ENCODE results near the gene SEC14L6. TPM values are rescaled to one million over a fixed set of nuclear protein-coding genes. Genes with fewer than 3 reads are reported as not detected.

The SEC14L6 gene
- total RNA-seq, 3 donors from 2014 or later (not counting 1 experiment from before 2014, with no cell fraction given): 0.18 to 0.23 TPM; not detected in 1

- Mint-ChIP-seq H3K9me3 (no peaks in the 10 kb centered on the region), H3K4me3 (no peak overlapping the region), H3K27ac (no peak overlapping the region), H3K4me1 (peaks cover 0 to 5% of the 10 kb centered on the region in 2 donors), H3K27me3 (ENCODE audit: low read depth in 2 of 2) (no peaks in the 10 kb centered on the region), H3K36me3 (no peaks in the 10 kb centered on the region)
- no peaks in the 10 kb centered on the region for H3K27me3 ChIP-seq (ENCODE audit: control insufficient read depth, insufficient read depth, low read length)
- DNase-seq (no peak), ATAC-seq (no peak)
- no peaks in the 10 kb centered on the region for H3K36me3 ChIP-seq (ENCODE audit: control insufficient read depth, insufficient read depth, low read length)
- no peak overlapping the region for H3K4me3 ChIP-seq (ENCODE audit: low read length)
- WGBS (ENCODE audit: insufficient coverage): 74% methylated on average over 11 of the region's 11 CpGs
- no peak for TF ChIP-seq CTCF (IDR thresholded peaks at IDR 0.05)
- H3K27ac ChIP-seq (ENCODE audit: low read length): no peak overlapping the region
- intact Hi-C loops (cut with micrococcal nuclease): no loop called here
- peaks cover 2% of the 10 kb centered on the region for H3K4me1 ChIP-seq (ENCODE audit: control insufficient read depth, insufficient read depth, low read length)
- H3K9me3 ChIP-seq (ENCODE audit: control insufficient read depth, insufficient read depth, low read length): no peaks in the 10 kb centered on the region
These were observed 56.1 kb downstream of the SEC14L6 start for GRCh38 chr22:30490399-30490798.

- Histone ChIP-seq H3K9me3 (ENCODE audit: control insufficient read depth, insufficient read depth, low read length) (no peaks in the 10 kb centered on the region), H3K27ac (ENCODE audit: low read length) (no peak overlapping the region), H3K27me3 (ENCODE audit: control insufficient read depth, insufficient read depth, low read length) (no peaks in the 10 kb centered on the region), H3K36me3 (ENCODE audit: control insufficient read depth, insufficient read depth, low read length) (no peaks in the 10 kb centered on the region), H3K4me3 (ENCODE audit: low read length) (no peak overlapping the region), H3K4me1 (ENCODE audit: control insufficient read depth, insufficient read depth, low read length) (peaks cover 5% of the 10 kb centered on the region)
- intact Hi-C loops (cut with micrococcal nuclease): loop anchor here (10.0 kb wide), 1 partner anchor 383 kb away; no protein-coding TSS in a partner anchor
- TF ChIP-seq CTCF (IDR thresholded peaks at IDR 0.05): no peak
- Mint-ChIP-seq H3K27ac (no peak overlapping the region), H3K9me3 (no peaks in the 10 kb centered on the region), H3K4me3 (no peak overlapping the region), H3K36me3 (no peaks in the 10 kb centered on the region), H3K27me3 (ENCODE audit: low read depth in 2 of 2) (no peaks in the 10 kb centered on the region), H3K4me1 (peaks cover 0 to 5% of the 10 kb centered on the region in 2 donors)
- DNase-seq (no peak), ATAC-seq (no peak)
- WGBS (ENCODE audit: insufficient coverage): 78% methylated on average over 7 of the region's 7 CpGs
These were observed 58.4 kb downstream of the SEC14L6 start for GRCh38 chr22:30488121-30488520.

GRCh38 chr22:30486661-30487115 lies 59.9 kb downstream of the SEC14L6 start:
- 89% methylated on average over 6 of the region's 8 CpGs for WGBS (ENCODE audit: insufficient coverage)
- Histone ChIP-seq H3K9me3 (ENCODE audit: control insufficient read depth, insufficient read depth, low read length) (no peaks in the 10 kb centered on the region), H3K27me3 (ENCODE audit: control insufficient read depth, insufficient read depth, low read length) (no peaks in the 10 kb centered on the region), H3K36me3 (ENCODE audit: control insufficient read depth, insufficient read depth, low read length) (no peaks in the 10 kb centered on the region), H3K4me3 (ENCODE audit: low read length) (no peak overlapping the region), H3K27ac (ENCODE audit: low read length) (no peak overlapping the region), H3K4me1 (ENCODE audit: control insufficient read depth, insufficient read depth, low read length) (peaks cover 5% of the 10 kb centered on the region)
- intact Hi-C loops (cut with micrococcal nuclease): loop anchor here (10.0 kb wide), 1 partner anchor 382 kb away; no protein-coding TSS in a partner anchor
- Mint-ChIP-seq H3K36me3 (no peaks in the 10 kb centered on the region), H3K4me3 (no peak overlapping the region), H3K4me1 (peaks cover 0 to 5% of the 10 kb centered on the region in 2 donors), H3K27ac (no peak overlapping the region), H3K9me3 (no peaks in the 10 kb centered on the region), H3K27me3 (ENCODE audit: low read depth in 2 of 2) (peaks cover 0 to 3% of the 10 kb centered on the region in 2 donors)
- DNase-seq: no peak
- TF ChIP-seq CTCF (IDR thresholded peaks at IDR 0.05): no peak
- no peak for ATAC-seq

GRCh38 chr22:30486118-30486517 lies 60.4 kb downstream of the SEC14L6 start:
- intact Hi-C loops (cut with micrococcal nuclease): loop anchor here (10.0 kb wide), 1 partner anchor 381 kb away; no protein-coding TSS in a partner anchor

More at GRCh38 chr22:30486118-30486517, 60.4 kb downstream of the SEC14L6 start:
- H3K36me3 Mint-ChIP-seq: no peaks in the 10 kb centered on the region
- Histone ChIP-seq H3K4me1 (ENCODE audit: control insufficient read depth, insufficient read depth, low read length) (peaks cover 5% of the 10 kb centered on the region), H3K9me3 (ENCODE audit: control insufficient read depth, insufficient read depth, low read length) (no peaks in the 10 kb centered on the region), H3K4me3 (ENCODE audit: low read length) (no peak overlapping the region), H3K36me3 (ENCODE audit: control insufficient read depth, insufficient read depth, low read length) (no peaks in the 10 kb centered on the region), H3K27me3 (ENCODE audit: control insufficient read depth, insufficient read depth, low read length) (no peaks in the 10 kb centered on the region), H3K27ac (ENCODE audit: low read length) (no peak overlapping the region)
- peaks cover 0 to 5% of the 10 kb centered on the region in 2 donors for H3K4me1 Mint-ChIP-seq
- WGBS (ENCODE audit: insufficient coverage): 94% methylated on average over 5 of the region's 5 CpGs
- DNase-seq (no peak), ATAC-seq (no peak)
- peaks cover 3 to 4% of the 10 kb centered on the region in 2 donors for H3K27me3 Mint-ChIP-seq (ENCODE audit: low read depth in 2 of 2)
- no peak for TF ChIP-seq CTCF (IDR thresholded peaks at IDR 0.05)
- no peak overlapping the region for H3K27ac Mint-ChIP-seq
- no peaks in the 10 kb centered on the region for H3K9me3 Mint-ChIP-seq
- H3K4me3 Mint-ChIP-seq: no peak overlapping the region

Measured in natural killer cell (primary cell).